GM19468 (cell line): Measurements from ENCODE around the gene WNT10A.
"Not testable (repeated sequence)": the region's sequence is repeated elsewhere in the genome, so short reads cannot be mapped to it uniquely, and the experiment has no call there.

Experiments
- ATAC-seq: cut with Tn5 transposase; IDR thresholded peaks from one replicate; pipeline ENCODE4 v1.9.1; 2021; ENCODE audit warnings: mild to moderate bottlenecking, moderate library complexity, moderate number of reproducible peaks; ENCODE audit not compliant: unreplicated experiment; ENCODE audit errors: extremely low read depth

Gene WNT10A

DNA sequence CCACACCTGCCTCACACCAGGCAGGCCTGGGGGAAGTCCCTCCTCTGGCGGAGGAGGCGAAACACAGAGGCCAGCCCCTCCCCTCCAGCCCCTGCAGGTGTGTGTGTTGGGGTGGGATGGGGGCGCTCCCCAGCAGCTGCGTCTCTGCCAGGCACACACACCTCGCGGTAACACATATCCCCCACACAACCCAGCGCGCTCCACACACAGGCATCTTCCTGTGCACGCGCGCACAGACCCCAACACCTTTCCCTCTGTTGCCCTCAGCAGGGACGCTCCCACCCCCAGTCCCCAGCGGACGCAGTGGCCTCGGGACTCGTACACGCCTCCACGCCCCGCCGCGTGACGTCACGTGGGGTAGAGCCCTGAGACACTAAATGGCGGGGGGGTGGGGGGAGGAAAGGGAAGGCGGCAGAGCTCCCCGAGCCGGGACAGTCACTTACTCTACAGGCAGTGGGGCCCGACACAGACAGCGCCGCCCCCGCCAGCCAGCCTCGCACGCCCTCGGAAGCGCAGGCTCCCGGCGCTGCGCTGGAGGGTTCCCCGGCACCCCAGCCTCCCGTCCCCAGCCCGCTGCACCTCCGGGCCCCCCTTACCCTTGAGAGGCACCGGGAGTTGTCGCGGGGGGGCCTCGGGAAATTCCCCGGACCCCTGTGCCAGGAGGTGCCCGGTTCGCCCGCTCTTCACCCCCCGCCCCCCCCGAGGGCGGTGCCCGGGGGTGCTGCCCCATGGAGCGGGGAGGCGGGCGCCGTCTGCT lies at the start of gene WNT10A:
WNT10A (plus strand) TSS at position 751 of the 757 bp plus-strand sequence. CDS start 144 bp downstream, outside the sequence.
- ATAC-seq: peak; percentile 31

- no peak for ATAC-seq
These were observed 49.2 kb upstream of the WNT10A start, which contains the start of gene PRKAG3 for GRCh38 chr2:218831378-218831990. Gene PRKAG3, minus strand, starts transcription at chr2:218831803.

DNA sequence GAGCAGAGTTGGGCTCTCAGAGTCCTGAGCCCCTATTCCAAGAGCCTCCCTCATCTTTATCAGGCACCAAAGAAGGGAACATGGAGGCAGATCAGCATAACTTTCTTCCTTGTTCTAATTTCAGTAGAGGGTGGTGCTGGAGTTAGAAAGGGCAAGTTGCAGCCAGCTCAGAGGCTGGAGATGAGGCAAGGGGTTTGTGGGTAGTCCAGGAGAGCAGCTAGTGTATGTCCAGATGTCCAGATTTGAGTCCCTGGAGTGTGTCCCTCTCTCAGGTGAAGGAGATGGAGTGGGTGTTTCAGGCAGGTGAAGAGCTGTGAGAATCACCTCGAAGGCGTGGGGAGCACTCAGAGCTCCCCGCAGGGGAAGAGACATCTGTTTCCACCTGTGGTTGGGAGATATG lies 48.6 kb upstream of the WNT10A start:
- no peak for ATAC-seq

- no peak for ATAC-seq
These were observed 48.1 kb upstream of the WNT10A start for GRCh38 chr2:218832520-218832919.

GRCh38 chr2:218833023-218833609 lies 47.5 kb upstream of the WNT10A start:
- no peak for ATAC-seq

- no peak for ATAC-seq
These were observed 46.0 kb upstream of the WNT10A start for GRCh38 chr2:218834685-218835084.

DNA sequence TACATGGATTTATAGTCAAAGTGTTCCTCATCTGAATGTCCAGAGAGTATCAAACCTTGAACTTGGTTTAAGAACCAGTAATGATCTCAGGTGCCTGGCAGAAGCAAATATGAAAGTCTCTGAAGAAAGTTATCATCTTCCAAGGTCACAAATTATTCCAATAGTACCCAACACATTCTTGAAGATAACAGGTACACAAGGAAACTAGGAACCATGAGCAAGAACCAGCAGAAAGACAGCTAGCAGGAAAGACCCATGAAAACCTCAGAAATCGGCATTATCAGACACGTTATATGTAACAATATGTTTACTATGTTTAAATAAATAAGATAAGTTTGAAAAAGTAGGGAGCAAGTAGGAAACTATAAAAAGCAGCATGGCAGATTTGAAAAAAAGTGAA lies 43.2 kb upstream of the WNT10A start:
- no peak for ATAC-seq

- ATAC-seq: no peak
These were observed 41.2 kb upstream of the WNT10A start for GRCh38 chr2:218839430-218839829.

- ATAC-seq: no peak
These were observed 40.8 kb upstream of the WNT10A start for GRCh38 chr2:218839888-218840287.

DNA sequence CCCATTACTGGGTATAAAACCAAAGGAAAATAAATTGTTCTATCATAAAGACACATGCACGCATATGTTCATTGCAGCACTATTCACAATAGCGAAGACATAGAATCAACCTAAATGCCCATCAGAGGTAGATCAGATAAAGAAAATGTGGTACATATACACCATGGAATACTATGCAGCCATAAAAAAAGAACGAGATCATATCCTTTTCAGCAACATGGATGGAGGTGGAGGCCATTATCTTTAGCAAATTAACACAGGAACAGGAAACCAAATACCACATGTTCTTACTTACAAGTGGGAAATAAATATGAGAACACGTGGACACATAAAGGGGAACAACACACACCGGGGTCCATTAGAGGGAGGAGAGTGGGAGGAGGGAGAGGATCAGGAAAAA lies 36.3 kb upstream of the WNT10A start:
- ATAC-seq: not testable (repeated sequence)

GRCh38 chr2:218846963-218847362 lies 33.7 kb upstream of the WNT10A start:
- not testable (repeated sequence) for ATAC-seq

DNA sequence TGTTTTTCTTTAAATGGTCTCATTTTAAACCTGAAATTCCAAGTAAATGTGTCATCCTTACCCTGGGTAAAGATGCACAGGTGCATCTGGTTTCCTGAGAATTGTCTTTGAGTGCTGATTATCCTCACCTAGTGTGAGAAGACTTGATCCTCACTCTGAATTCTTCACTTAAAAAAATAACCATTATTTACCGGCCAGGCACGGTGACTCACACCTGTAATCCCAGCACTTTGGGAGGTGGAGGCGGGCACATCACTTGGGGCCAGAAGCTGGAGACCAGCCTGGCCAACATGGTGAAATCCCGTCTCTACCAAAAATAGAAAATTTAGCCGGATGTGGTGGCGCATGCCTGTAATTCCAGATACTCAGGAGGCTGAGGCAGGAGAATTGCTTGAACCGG lies 30.9 kb upstream of the WNT10A start:
- no peak for ATAC-seq

DNA sequence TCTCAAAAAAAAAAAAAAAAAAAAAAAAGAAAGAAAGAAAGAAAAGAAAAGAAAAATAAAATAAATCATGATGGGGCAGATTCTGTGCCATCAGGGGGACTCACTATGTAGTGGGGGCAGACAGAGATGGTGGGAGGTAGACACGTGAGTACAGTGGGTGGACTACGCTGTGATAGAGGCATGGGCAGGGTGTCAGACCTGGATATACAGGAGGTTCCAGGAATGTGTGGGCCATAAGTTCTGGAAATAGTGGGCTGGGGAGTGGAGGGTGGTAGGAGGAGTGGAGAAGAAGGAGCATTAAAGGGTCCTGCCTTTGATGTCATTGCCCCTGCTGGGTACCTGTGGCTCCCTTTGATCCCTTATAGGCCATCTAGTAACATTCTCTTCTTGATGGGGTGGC lies 29.9 kb upstream of the WNT10A start:
- no peak for ATAC-seq

DNA sequence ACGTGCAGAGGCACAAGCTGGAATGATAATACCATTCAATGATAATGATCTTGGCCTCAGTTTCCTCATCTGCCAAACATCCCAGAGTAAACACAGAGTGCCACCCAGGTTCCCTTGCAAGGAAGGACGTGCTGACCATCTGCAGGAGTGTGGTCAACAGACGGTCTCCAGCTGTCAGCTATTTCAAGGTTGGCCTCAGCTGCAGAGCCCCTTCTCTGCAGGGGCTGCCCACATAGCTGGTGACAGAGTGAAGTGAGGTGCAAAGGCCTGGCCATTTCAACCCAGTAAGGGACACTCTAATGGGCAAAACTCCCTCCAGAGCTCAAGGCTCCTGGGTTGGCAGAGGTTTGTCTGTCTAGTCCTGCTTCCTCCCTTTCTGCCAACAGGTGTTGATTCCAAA lies 29.4 kb upstream of the WNT10A start:
- ATAC-seq: no peak

GRCh38 chr2:218852911-218853667 lies 27.6 kb upstream of the WNT10A start:
- ATAC-seq: no peak

DNA sequence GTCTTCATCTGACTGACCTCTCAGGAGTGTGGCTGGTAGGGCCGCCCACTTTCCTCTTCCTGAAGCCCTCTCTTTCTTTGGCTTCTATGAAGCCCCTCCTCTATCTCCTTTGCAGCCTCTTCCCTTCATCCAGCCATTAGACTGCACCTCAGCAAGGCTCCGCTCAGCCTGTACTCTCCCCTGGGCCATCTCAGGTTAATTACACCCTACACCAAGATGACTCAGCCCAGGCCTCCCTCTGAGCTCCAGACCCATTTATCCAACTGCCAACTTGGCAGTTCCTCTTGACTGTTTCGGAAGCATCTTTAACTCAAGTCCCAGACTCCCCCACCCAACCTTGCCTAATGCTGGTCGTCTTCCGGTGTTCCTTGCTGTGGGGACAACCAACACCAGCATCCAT lies 26.9 kb upstream of the WNT10A start:
- ATAC-seq: no peak

DNA sequence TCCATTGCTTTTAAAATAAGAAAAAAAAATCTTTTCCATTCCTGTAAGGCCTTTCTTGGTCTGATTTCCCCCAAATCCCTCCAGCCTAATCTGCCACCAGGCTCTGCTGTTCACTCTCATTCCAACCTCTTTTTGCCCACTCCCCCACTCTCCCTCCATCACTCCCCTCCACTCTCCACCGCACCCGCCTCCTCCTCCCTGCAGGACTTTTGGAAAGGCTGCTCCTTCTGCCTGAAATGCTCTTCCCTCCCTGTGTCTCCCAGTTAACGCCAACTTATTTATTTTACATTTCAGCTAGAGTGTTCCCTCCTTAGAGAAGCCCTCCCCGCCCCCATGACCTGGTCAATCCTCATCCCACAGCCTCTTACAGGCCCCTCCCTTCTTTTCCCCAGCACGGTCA lies 25.8 kb upstream of the WNT10A start:
- ATAC-seq: no peak

- no peak for ATAC-seq
These were observed 25.1 kb upstream of the WNT10A start for GRCh38 chr2:218855305-218856166.

DNA sequence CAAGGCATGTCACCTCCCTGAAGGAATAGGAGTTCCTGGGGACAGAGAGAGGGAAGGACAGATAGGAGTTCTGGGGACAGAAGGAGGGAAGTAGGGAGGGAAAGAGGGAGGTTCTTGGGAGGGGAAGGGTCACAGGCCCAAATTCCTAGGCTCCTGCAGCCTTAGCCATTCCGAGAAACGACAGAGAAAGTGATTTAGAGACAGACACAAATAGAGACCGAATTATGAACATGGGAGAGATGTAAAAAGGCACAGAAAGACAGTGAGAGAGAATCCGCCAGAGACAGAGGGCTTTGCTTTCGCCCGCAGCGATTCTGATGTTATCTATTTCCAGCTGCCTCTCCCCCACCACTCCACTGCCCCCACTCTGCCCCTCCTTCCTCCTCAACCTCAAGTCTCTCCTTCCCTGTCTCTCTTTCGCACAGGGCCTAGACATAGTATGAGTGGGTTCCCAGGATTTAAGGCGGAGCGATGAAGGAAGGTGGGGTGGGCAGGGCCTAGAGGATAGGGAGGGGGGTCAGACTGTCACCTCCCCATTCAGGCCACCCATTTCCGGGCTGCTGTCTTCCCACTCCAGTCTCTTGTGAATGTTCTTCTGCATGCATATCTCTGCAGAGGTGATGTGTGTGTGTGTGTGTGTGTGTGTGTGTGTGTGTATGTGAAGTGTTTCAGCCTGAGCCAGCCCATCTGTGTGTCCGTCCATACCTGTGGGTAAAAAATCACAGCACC lies 24.3 kb upstream of the WNT10A start:
- no peak for ATAC-seq
